ENCODE measurements around the gene PITPNC1. TPM values are rescaled to one million over a fixed set of nuclear protein-coding genes. Genes with fewer than 3 reads are reported as not detected.

Gene PITPNC1
- total and polyA plus RNA-seq, 2 of the 13 experiments (the other 11 are each of a cell fraction or from before 2014, with no cell fraction given), result 4.1 to 5.7 TPM

- DNase-seq (ENCODE audit: low spot score), result no peak
- Histone ChIP-seq H3K27ac (ENCODE audit: extremely low read length, insufficient read depth, low read length) (no peak overlapping the region), H2AFZ (ENCODE audit: low read length) (no peak overlapping the region), H3K79me2 (ENCODE audit: insufficient read depth, low read length) (no peaks in the 10 kb centered on the region), H3K9ac (ENCODE audit: insufficient read depth, low read depth, low read length) (no peak overlapping the region), H3K27me3 (ENCODE audit: control insufficient read depth in 1 of 2, insufficient read depth in 2 of 2, low read length in 2 of 2) (no peaks in the 10 kb centered on the region), H3K36me3 (replicated peaks in 1 of 2; ENCODE audit: control insufficient read depth in 1 of 2, insufficient read depth in 2 of 2, low read length in 2 of 2) (no peaks in the 10 kb centered on the region), H4K20me1 (ENCODE audit: insufficient read depth, low read length) (no peaks in the 10 kb centered on the region), H3K9me3 (ENCODE audit: low read length) (no peaks in the 10 kb centered on the region), H3K4me1 (ENCODE audit: insufficient read depth, low read length) (no peaks in the 10 kb centered on the region), H3K4me3 (replicated peaks in 1 of 3; ENCODE audit: insufficient read depth in 1 of 3, low read depth in 2 of 3, low read length in 3 of 3) (no peak overlapping the region), H3K4me2 (ENCODE audit: low read depth, low read length) (no peak overlapping the region)
- BruUV-seq (replicated peaks), result no TSS peak
- ATAC-seq, result no peak
- FAIRE-seq, result no peak
- WGBS (ENCODE audit: low lambda C conversion rate), result 20% methylated on average over 4 of the region's 4 CpGs
- CTCF ChIA-PET (ENCODE audit: low intra/inter-chr PET ratio, low total read pairs), result no interaction called here
- in situ Hi-C loops (cut with HindIII; ENCODE audit: extremely low pct_ligation_motif_present, low pct_unique_long_range_greater_than_20kb) (no loop called here), intact Hi-C loops (cut with micrococcal nuclease; ENCODE audit: unreplicated experiment) (no loop called here)
- POLR2A ChIA-PET, result no interaction called here
- no peak for TF ChIP-seq ZNF546 (CRISPR knock-in tag; conservative IDR thresholded peaks at IDR 0.05)
- no peak for TF ChIP-seq IRX3 (CRISPR knock-in tag; IDR thresholded peaks at IDR 0.05; ENCODE audit: borderline replicate concordance, low read depth)
- TF ChIP-seq ISL2 (CRISPR knock-in tag; IDR thresholded peaks at IDR 0.05), result no peak
- TF ChIP-seq ELF1 (CRISPR knock-in tag; IDR thresholded peaks at IDR 0.05), result no peak
- no peak for TF ChIP-seq MXI1 (IDR thresholded peaks at IDR 0.05; ENCODE audit: borderline replicate concordance, low read depth, low read length)
- no peak for TF ChIP-seq NR0B2 (CRISPR knock-in tag; IDR thresholded peaks at IDR 0.05)
- TF ChIP-seq ZNF687 (CRISPR knock-in tag; IDR thresholded peaks at IDR 0.05), result no peak
Observed at GRCh38 chr17:67412032-67412431, 35.0 kb downstream of the PITPNC1 start.
